GM18868 (cell line): ENCODE measurements around the gene OR10V1.

Source experiments
- ATAC-seq: cut with Tn5 transposase; IDR thresholded peaks from one replicate; pipeline ENCODE4 v1.9.1; 2021; ENCODE audit warnings: mild to moderate bottlenecking, moderate library complexity; ENCODE audit not compliant: unreplicated experiment

Gene OR10V1, protein sequence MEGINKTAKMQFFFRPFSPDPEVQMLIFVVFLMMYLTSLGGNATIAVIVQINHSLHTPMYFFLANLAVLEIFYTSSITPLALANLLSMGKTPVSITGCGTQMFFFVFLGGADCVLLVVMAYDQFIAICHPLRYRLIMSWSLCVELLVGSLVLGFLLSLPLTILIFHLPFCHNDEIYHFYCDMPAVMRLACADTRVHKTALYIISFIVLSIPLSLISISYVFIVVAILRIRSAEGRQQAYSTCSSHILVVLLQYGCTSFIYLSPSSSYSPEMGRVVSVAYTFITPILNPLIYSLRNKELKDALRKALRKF

DNA sequence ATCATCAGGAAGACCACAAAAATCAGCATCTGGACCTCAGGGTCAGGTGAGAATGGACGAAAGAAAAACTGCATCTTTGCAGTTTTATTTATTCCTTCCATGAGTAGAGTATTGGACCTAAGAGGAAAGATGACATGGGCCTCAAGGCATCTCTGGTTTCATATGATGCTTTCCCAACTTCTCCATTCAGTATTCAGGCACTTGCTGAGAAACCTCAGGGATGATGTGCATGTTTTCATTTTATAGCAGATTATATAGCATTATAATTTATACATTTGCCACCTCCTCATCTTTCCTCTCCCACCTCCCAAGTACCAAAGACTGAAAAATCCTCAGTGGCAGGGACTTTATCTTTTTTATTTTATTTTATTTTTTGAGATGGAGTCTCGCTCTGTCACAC lies at the start of gene OR10V1:
Gene OR10V1 (minus strand): TSS at position 101 of the 400 bp plus-strand sequence. CDS start 0 bp downstream, at position 101.
- ATAC-seq = no peak

DNA sequence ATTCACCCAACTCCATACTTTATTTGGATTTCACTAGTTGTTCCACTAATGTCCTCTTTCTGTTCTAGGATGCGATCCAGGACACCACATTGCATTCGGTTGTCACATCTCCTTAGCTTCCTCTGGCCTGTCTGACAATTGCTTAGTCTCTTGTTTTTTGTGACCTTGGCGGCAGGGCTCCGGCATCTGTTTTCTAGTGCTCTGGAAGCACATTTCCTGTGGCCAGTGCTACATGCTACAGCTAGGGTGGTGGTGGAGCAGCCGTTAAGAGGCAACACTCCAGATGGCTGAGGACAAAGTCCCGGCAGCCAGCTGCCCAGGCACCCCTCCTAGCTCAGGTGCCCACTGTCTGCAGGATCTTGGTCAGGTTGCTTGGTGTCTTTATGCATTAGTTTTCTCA lies 48.3 kb upstream of the OR10V1 start:
- ATAC-seq = no peak

DNA sequence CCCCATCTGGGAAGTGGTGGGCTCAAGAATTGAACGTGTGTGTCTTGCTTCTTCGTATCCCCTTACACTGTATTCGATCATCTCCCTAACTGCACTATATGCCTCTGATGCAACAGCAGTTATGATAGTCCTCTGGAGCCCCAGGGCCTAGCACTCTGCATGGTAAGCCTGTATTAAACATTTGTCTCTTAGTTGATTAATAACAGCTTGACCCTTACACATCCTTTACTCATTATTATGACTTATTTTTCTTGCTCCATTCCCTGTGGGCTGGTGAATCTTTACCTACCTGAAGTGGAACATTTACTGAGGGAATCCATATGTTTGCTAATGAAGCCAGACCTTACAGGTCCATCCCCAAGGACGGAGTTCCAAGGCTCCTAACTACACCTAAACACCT lies 47.1 kb upstream of the OR10V1 start:
- ATAC-seq = no peak

DNA sequence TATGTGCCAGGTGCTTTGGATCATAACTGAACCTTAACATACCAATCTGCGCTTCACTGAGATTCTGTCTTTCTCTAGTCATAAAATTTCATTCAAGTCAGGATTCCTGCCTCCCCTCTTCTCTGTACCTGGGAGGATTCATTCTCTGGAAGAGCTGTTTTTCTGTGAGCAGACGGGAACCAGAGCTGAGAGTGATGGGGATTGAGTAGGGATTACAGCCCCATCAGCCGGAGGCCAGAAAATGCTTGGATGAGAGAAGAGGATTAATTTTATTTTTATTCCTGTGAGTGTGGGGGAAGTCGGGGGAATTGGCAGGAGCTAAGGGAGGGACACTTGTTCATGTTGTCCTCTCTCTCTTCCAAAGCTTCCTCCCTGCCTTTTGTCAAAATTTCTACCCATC lies 46.3 kb upstream of the OR10V1 start:
- ATAC-seq = no peak

DNA sequence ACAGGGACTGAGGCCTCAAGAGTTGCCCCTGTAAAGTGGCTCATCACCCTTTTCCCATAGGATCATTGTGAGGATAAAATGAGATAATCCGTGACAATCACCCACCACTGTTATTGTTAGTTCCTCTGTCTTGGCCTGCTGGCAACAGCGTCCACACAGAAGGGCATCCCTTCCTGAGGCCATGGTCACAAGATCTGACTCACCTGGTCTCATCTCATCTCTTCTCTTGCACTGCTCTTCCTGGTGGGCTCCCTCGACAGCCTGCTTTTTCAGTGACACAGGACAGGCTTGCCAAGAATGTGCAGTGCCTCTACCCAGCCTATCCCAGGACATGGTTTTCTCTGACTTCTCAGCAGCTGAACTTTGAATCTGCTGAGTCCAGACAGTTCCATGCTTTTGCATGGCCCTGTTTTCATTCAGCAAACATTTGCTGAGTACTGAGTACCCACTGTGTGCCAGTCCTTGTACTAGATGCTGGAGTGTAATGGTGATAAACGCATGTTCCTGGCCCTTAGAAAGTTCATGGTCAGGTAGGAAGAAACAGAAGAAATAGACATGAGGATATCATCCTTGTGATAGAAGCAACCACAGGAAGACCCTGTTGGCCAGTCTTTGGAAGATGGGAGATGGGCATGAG lies 44.9 kb upstream of the OR10V1 start:
- no peak for ATAC-seq

DNA sequence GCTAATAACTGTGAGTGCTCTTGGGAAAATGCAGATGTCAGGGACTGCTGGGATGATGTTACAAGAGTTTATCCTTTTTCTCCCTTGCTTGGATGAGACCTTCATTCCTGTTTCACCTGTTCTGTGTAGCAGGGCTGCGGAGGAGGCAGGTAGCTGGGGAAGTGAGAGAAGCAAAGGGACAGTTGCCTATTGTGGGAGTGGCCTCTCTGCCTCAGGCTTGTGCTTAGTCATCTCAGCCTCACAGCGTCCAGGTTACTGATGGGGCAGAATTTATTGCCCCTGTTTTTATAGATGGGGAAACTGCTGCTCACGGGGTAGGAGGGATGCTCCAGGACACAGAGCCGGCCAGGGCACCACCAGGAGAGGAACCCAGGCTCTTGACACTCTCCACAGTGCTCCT lies 43.2 kb upstream of the OR10V1 start:
- peak; percentile 49 for ATAC-seq

DNA sequence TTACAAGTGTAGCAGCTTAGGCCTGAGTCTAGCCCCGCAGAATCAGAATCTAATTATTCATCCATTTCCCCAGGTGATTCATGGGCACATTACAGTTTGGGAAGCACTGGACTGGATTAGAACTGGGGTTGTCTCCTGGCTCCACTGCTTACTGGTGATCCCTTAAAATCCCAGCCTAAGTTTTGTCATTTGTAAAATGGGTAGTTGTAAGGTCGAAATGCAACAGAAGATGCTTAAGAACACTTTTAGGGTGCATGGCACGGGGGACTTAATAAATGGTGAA lies 42.9 kb upstream of the OR10V1 start:
- no peak for ATAC-seq

DNA sequence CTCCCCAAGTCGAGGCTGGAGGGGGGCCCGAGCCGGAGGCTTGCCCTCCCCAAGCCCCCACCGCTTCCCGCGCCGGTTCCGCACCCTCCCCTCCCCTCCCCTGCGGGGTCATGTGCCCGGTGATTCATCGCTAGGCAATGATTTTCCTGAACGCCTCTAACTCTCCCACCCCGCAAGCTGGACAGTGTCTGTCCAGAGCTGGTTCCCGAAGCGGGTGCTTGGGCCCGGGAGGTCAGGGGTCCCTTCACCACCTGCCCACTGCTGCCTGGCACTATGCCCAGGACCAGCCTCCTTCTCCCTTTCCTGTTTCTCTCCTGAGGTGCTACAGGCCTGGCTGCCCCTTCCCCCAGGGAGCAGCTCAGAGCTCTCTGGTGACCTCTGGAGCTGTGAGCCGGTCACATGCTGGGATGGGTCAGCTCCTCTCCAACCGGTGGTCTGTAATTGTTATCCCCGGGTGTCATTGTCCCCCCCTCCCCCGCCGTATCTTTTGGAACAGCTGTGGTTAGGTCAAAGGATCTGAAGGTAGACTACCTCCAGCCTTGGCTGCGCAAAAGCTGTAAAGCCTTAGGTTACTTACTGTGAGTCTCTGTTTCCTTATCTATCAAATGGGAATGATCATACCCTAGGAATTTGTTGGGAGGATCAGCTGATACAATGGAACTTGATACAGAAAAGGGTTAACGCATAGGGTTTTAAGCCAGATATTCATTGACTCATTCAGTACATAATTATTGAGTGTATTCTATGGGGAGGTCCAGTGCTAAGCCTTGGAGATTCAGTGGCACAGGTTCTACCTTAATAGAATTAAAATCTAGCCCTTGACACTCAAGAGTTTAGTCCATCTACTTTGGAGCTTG lies 42.3 kb upstream of the OR10V1 start:
- ATAC-seq = no peak

DNA sequence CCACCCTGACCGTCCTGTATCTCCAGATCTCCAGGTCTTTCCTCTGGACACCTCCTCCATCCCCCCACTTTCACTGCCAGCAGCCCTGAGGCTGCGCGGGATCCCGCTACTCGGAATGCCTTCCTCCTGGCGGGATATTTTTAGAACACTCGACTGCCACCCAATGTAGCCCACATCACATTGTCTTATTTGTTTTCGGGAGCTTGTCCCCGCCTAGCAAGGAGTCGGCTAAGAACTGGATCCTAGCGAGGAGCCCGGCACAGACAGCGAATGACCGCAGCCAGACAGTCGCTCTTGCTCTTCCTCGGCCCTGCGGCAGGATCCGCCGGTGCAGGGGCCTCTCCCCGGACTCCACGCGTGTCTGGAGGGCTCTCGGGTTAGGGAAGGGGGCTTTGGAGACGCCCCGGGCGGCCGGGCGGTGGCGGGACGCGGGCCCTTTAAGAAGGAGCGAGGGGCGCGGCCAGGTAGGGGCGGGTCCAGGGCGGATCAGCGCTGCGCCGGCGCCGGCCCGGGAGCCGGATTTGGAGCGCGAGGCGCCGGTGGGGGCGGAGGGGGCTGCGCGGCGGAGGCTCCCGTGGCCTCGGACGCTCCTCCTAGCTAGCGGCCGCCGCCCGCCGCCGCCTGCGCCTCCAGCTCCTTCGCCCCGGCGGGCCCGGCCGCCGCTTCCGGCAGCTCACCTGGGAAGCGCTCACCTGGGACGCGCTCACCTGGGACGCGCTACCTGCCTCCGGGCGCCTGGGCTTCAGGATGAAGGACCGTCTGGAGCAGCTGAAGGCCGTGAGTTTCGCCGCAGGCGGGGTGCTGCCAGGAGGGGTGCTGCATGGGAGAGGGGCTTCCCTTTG lies 41.4 kb upstream of the OR10V1 start, which contains the start of gene STX3:
Gene STX3 (plus strand): TSS at position 518 of the 842 bp plus-strand sequence. CDS start 230 bp downstream, at position 748.
- peak; percentile 69 for ATAC-seq

DNA sequence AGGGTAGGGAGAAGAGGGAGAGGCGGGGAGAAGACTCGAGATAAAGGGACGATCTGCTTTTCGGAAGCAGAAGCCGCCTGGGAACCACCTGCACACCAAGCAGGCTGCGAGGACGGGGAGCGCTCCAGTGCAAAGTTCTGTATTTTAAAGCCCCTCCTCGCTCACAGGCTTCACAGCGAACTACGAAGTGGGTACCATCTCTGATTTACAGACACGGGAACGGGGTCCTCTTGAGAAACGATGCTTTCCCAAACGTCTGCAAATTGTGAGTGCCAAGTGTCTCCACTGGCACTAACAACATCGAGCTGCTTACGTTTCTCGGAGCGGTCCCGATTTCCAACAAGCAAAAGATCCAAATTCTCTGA lies 40.8 kb upstream of the OR10V1 start:
- ATAC-seq = peak; percentile 23

DNA sequence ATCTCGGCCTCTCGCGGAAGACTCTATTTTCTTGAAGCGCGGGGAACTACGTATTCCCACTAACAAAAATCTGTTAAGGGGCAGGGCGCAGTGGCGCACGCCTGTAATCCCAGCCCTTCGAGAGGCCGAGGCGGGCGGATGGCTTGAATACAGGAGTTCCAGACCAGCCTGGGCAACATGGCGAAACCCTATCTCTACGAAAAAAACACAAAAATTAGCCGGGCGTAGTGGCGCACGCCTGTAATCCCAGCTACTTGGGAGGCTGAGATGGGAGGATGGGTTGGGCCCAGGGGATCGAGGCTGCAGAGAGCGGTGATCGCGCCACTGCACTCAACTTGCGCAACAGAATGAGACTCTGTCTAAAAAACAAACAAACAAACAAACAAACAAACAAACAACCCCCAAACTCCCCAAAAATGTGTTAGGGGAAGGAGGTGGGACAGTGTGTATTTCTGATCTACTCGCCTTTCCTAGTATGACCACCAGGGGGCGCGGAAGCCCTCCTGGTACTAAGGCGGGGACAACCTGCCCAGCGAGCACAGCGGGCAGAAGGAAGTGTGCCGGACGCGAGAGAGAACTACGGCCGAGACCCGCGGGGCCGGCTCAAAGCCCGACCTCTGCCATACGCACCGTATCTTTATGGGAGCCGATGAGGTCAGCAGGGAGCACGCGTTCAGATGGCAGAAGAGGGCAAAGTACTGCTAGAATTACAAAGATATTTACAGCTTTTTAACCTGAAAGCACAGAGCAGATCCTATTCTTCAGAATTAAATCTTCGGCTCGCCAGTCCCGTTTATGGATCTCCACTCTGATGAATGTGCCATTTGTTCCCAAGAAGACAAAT lies 40.2 kb upstream of the OR10V1 start:
- peak; percentile 74 for ATAC-seq

DNA sequence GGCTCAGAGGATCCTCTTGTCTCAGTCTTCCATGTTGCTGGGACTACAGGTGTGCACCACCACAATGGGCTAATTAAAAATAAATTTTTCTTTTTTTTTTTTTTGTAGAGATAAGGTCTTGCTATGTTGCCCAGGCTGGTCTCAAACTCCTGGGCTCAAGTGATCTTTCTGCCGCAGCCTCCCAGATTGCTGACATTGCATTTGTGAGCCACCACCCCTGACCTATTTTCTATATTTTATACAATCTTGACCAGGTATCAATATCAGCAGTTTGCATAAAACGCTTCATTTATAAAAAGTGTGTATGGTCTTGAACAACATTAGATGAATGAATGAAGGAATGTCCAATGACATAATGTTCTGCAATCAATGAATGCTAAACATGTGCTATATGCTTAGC lies 32.5 kb upstream of the OR10V1 start:
- ATAC-seq = no peak

DNA sequence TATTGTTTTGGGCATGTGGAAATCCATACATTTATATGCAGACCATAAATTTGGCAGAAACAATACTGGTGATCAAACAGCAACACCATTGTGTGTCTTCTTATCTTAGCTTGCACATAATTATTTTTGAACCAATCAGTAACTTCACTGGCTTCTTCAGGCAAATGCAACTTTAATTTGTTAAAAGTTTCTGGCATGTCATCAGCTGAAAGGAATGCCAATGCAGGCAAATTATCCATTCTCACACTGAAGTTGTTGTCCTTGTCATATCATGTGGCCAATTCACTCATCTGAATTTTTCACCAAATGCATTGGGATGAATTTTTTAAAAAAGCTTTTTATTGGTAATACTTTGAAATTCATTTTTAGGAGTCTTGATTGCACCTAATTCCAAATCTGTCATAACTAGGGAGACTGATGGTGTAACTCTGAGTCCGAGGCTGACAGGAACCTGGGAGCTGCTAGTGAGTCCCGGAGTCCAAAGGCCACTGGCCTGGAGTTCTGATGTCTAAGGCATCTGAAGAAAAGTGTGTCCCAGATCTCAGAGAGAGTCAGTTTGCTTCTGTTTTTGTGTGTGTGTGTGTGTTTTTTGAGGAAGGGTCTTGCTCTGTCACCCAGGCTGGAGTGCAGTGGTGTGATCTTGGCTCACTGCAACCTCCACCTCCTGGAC lies 17.4 kb upstream of the OR10V1 start:
- ATAC-seq = no peak

DNA sequence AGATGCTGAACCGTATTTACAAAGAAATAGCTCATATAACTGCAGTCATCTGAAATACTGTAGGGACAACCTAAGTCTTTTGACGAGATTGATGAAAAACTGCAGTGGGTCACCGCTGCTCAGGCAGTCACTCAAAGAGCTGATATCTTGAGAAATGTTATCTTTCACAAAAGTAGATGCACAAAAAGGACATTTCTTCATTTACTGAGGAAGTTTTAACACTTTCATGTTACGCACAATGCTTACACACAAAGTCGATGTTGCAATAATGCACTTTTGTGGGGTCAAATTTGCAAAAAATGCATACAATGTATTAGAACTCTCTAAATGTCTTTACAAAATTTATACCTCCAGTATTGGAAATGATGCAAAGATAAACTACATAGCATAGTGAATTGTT lies 16.2 kb upstream of the OR10V1 start:
- ATAC-seq = no peak

DNA sequence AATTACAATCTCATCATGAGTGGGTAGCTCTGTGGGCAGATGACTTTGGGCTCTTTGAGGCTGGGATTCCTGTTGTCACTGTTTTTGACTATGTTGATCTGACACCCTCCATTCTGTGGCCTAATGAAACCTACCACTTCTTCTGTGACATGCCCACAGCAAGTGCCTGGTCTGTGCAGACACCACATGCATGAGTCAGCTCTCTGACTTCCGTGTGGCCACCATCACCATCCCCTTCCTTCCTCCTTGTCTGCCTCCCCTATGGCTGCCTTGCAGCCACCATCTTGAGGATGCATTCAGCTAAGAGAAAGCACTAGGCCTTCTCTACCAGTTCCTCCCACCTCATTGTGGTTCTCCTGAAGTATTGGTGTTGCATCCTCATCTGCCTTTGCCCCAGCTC lies 15.3 kb upstream of the OR10V1 start:
- no peak for ATAC-seq

DNA sequence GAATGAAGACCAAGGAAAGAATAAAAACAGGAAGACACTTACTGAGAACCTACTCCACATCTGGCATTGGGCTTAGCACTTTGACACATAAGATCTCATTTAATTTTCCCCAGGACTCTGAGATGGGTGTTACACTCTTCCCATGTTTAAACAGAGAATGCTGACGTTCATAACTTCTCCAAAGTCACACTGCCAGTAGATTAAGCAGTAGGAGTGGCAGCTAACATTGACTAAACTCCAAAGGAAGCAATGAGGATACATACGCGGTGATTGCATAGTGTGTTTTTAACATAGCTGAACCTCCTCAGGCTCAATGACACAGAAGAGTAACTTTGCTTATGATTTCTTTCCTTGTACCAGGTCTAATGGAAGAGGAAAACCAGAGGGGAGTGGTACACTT lies 14.5 kb upstream of the OR10V1 start:
- no peak for ATAC-seq

DNA sequence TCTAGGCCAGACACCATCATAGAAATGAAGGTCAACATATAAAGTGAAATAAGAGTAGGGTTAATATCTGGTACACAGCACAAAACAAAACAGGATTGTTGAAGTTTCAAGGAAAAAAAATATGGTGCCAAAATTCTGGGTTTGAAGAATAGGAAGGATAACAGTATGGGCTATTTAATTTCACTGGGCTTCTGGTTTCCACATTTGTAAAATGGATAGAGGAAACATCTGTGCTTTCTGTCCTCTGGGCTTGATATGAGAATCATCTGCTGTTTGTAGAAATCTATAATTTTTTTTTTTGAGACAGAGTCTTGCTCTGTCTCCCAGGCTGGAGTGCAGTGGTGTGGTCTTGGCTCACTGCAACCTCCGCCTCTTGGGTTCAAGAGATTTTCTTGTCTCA lies 13.8 kb upstream of the OR10V1 start:
- no peak for ATAC-seq

DNA sequence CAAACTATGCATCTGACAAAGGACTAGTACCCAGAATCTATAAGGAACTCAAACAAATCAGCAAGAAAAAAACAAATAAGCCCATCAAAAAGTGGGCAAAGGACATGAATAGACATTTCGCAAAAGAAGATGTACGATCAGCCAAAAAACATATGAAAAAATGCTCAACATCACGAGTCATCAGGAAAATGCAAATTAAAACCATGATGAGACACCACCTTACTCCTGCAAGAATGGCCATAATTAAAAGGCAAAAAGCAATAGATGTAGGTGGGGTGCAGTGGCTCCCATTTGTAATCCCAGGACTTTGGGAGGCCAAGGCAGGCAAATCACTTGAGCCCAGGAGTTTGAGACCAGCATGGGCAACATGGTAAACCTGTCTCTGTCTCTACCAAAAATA lies 10.4 kb upstream of the OR10V1 start:
- no peak for ATAC-seq

DNA sequence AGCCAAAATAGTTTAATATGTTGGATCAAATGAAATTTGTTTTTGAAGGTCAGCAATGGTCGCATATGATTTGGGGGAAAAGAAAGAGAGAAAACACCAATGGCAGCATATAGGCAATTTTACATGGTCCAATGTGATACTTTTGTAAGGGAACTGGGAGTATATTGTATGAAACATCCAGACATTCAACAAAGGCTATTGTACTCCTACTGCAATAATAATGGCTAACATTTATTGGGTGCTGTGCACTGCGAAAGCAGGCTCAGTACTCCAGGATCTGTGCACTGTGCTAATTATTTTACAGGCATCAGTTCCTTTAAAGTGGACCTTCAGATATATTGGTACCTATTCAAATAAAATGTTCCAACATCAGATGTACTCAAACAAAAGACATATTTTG lies 5.9 kb upstream of the OR10V1 start:
- ATAC-seq = no peak

DNA sequence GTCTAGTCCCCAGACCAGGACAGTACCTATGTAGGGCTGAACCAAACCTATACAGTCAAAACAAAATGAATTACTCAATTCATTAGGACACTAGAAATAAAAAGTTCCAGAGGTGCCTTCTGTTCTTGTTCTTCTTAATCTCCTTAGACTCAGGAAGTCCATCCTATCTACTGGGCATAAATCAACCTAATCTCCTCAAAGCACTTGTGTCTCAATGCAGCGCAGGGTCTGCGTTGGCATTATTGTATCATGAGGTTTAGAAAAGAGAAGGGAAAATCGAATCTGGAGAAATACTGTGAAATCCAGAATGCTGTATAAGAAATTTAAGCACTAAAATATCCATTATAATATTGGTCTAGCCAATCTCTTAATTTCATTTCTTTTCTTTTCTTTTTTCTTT lies 2.4 kb upstream of the OR10V1 start:
- no peak for ATAC-seq
